ENCODE data around the gene CHSY1. TPM values are rescaled to one million over a fixed set of nuclear protein-coding genes. Genes with fewer than 3 reads are reported as not detected.

The CHSY1 gene
- total and polyA plus RNA-seq, 2 of the 13 experiments (the other 11 are each of a cell fraction or from before 2014, with no cell fraction given), result 13.3 to 13.7 TPM

- peak; percentile 66; the same call in 1 of the 2 replicates for TF ChIP-seq ZHX2 (IDR thresholded peaks at IDR 0.05; ENCODE audit: low read depth)
- TF ChIP-seq ZHX2 (CRISPR knock-in tag; IDR thresholded peaks at IDR 0.05; ENCODE audit: borderline replicate concordance), result 0 out of 2 replicates have a peak, but pooled peaks have one; percentile 50
- peak; percentile 84; the same call in 1 of the 2 replicates for TF ChIP-seq NFKBIZ (CRISPR knock-in tag; IDR thresholded peaks at IDR 0.05)
- no peak; the same call in none of the 2 replicates for TF ChIP-seq ZNF839 (CRISPR knock-in tag; IDR thresholded peaks at IDR 0.05; ENCODE audit: borderline replicate concordance)
- no peak for TF ChIP-seq ARID2 (CRISPR knock-in tag; IDR thresholded peaks at IDR 0.05; ENCODE audit: borderline replicate concordance)
- peak; percentile 58; the same call in 1 of the 2 replicates for TF ChIP-seq ZFP62 (CRISPR knock-in tag; IDR thresholded peaks at IDR 0.05)
- TF ChIP-seq, protein P1, sequence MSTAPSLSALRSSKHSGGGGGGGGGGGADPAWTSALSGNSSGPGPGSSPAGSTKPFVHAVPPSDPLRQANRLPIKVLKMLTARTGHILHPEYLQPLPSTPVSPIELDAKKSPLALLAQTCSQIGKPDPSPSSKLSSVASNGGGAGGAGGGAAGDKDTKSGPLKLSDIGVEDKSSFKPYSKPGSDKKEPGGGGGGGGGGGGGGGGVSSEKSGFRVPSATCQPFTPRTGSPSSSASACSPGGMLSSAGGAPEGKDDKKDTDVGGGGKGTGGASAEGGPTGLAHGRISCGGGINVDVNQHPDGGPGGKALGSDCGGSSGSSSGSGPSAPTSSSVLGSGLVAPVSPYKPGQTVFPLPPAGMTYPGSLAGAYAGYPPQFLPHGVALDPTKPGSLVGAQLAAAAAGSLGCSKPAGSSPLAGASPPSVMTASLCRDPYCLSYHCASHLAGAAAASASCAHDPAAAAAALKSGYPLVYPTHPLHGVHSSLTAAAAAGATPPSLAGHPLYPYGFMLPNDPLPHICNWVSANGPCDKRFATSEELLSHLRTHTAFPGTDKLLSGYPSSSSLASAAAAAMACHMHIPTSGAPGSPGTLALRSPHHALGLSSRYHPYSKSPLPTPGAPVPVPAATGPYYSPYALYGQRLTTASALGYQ (CRISPR knock-in tag; IDR thresholded peaks at IDR 0.05), result no peak; the same call in 1 of the 2 replicates
- TF ChIP-seq, protein P2, sequence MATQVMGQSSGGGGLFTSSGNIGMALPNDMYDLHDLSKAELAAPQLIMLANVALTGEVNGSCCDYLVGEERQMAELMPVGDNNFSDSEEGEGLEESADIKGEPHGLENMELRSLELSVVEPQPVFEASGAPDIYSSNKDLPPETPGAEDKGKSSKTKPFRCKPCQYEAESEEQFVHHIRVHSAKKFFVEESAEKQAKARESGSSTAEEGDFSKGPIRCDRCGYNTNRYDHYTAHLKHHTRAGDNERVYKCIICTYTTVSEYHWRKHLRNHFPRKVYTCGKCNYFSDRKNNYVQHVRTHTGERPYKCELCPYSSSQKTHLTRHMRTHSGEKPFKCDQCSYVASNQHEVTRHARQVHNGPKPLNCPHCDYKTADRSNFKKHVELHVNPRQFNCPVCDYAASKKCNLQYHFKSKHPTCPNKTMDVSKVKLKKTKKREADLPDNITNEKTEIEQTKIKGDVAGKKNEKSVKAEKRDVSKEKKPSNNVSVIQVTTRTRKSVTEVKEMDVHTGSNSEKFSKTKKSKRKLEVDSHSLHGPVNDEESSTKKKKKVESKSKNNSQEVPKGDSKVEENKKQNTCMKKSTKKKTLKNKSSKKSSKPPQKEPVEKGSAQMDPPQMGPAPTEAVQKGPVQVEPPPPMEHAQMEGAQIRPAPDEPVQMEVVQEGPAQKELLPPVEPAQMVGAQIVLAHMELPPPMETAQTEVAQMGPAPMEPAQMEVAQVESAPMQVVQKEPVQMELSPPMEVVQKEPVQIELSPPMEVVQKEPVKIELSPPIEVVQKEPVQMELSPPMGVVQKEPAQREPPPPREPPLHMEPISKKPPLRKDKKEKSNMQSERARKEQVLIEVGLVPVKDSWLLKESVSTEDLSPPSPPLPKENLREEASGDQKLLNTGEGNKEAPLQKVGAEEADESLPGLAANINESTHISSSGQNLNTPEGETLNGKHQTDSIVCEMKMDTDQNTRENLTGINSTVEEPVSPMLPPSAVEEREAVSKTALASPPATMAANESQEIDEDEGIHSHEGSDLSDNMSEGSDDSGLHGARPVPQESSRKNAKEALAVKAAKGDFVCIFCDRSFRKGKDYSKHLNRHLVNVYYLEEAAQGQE (IDR thresholded peaks at IDR 0.05; ENCODE audit: borderline replicate concordance in 1 of 2, low read depth in 1 of 2, low read length in 2 of 2), result peak in 1 of 2 experiments; percentile 57; a peak in 1 of 4 replicates
- no peak for TF ChIP-seq ZNF557 (CRISPR knock-in tag; IDR thresholded peaks at IDR 0.05)
- TF ChIP-seq, protein P3, sequence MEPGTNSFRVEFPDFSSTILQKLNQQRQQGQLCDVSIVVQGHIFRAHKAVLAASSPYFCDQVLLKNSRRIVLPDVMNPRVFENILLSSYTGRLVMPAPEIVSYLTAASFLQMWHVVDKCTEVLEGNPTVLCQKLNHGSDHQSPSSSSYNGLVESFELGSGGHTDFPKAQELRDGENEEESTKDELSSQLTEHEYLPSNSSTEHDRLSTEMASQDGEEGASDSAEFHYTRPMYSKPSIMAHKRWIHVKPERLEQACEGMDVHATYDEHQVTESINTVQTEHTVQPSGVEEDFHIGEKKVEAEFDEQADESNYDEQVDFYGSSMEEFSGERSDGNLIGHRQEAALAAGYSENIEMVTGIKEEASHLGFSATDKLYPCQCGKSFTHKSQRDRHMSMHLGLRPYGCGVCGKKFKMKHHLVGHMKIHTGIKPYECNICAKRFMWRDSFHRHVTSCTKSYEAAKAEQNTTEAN (CRISPR knock-in tag; conservative IDR thresholded peaks at IDR 0.05), result 0 out of 2 replicates have a peak, but pooled peaks have one; percentile 41
- TF ChIP-seq, protein P4, sequence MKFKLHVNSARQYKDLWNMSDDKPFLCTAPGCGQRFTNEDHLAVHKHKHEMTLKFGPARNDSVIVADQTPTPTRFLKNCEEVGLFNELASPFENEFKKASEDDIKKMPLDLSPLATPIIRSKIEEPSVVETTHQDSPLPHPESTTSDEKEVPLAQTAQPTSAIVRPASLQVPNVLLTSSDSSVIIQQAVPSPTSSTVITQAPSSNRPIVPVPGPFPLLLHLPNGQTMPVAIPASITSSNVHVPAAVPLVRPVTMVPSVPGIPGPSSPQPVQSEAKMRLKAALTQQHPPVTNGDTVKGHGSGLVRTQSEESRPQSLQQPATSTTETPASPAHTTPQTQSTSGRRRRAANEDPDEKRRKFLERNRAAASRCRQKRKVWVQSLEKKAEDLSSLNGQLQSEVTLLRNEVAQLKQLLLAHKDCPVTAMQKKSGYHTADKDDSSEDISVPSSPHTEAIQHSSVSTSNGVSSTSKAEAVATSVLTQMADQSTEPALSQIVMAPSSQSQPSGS (CRISPR knock-in tag; IDR thresholded peaks at IDR 0.05), result peak; percentile 78; the same call in 1 of the 2 replicates
- no peak for TF ChIP-seq SNRNP70 (IDR thresholded peaks at IDR 0.05; ENCODE audit: low read depth, low read length)
Measured at GRCh38 chr15:101294731-101295606, 43.1 kb upstream of the CHSY1 start, which contains the start of gene SNRPA1 (continued).

Data from HepG2 (cell line).